ENCODE measurements around the gene CA10. TPM values are rescaled to one million over a fixed set of nuclear protein-coding genes. Genes with fewer than 3 reads are reported as not detected.

CA10 gene
- total and polyA plus RNA-seq, 2 of the 4 experiments (the other 2 are of a cell fraction), result not detected

DNA sequence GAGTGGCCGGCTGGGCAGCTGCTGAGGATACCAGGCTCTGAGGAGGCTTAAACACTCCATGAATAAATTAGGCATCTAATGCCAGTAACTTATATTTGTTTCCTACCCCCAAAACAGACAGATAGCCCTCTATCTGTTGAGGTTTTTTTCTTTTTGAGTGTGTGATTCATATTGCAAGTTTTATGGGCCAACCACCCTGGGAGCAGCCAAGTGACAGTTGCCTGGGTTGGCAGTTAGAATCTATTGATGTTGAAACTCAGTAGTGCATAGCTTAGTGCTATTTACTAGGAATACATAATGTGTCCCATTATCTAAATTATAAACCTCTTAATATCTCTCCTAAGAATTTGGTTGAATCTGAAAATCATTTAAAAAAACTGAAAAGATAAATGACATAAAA, 397.4 kb downstream of the CA10 start:
- no peak overlapping the region for H2BK20ac ChIP-seq (ENCODE audit: low read depth, low read length)
- H3K9me3 ChIP-seq (ENCODE audit: control insufficient read depth, insufficient read depth, low read length), result peaks cover 3% of the 10 kb centered on the region; the same call in 1 of the 2 replicates
- ChIA-PET CTCF (no interaction called here), POLR2A (ENCODE audit: unreplicated experiment) (no interaction called here)
- no peaks in the 10 kb centered on the region for H3K36me3 ChIP-seq (ENCODE audit: control insufficient read depth, insufficient read depth, low read length)
- H3K4me3 ChIP-seq (ENCODE audit: insufficient read depth, low read depth, low read length), result no peak overlapping the region
- intact Hi-C loops (cut with micrococcal nuclease) (no loop called here), dilution Hi-C loops (cut with HindIII; ENCODE audit: low sequenced_read_pairs, unreplicated experiment) (no loop called here), in situ Hi-C loops (cut with MboI; ENCODE audit: low sequenced_read_pairs) (no loop called here)
- no peak overlapping the region for H3K14ac ChIP-seq (replicated peaks; ENCODE audit: low read depth, low read length)
- DNase-seq (no peak), ATAC-seq (ENCODE audit: low read depth) (no peak)
- H4K20me1 ChIP-seq (ENCODE audit: insufficient read depth, low read length), result no peaks in the 10 kb centered on the region
- no peaks in the 10 kb centered on the region for H3K27me3 ChIP-seq (ENCODE audit: control insufficient read depth, insufficient read depth, low read length)
- H3K4ac ChIP-seq (ENCODE audit: low read depth, low read length), result no peak overlapping the region
- H3K56ac ChIP-seq (ENCODE audit: extremely low read depth, insufficient read depth, low read length), result no peak overlapping the region
- no peaks in the 10 kb centered on the region for H3K4me1 ChIP-seq (ENCODE audit: control insufficient read depth, insufficient read depth, low read length)
- no peak overlapping the region for H2AK5ac ChIP-seq (ENCODE audit: low read depth, low read length)
- H3K79me1 ChIP-seq (ENCODE audit: low read depth in 1 of 2, low read length in 2 of 2), result no peaks in the 10 kb centered on the region
- H2AFZ ChIP-seq (replicated peaks; ENCODE audit: low read length, poor library complexity), result no peak overlapping the region
- no peak overlapping the region for H3K23ac ChIP-seq (ENCODE audit: low read depth, low read length)
- H2BK120ac ChIP-seq (ENCODE audit: low read depth, low read length), result no peak overlapping the region
- no peak overlapping the region for H4K8ac ChIP-seq (ENCODE audit: low read depth in 2 of 2, low read length in 2 of 2)
- H3K18ac ChIP-seq (ENCODE audit: low read depth, low read length), result no peak overlapping the region
- no peak overlapping the region for H3K9ac ChIP-seq (ENCODE audit: low read depth, low read length)
- no peak overlapping the region for H4K5ac ChIP-seq (ENCODE audit: low read depth, low read length)
- no peaks in the 10 kb centered on the region for H3K9me1 ChIP-seq (ENCODE audit: insufficient read depth, low read length)
- no peak overlapping the region for H3K4me2 ChIP-seq (ENCODE audit: low read depth, low read length)
- H3K27ac ChIP-seq (ENCODE audit: insufficient read depth, low read length), result no peak overlapping the region
- WGBS, 2 experiments (ENCODE audit: extremely low coverage in 2 of 2, insufficient read length in 1 of 2), result no CpG with 5 or more reads among the region's 1 CpG
- H4K91ac ChIP-seq (ENCODE audit: insufficient read depth, low read depth, low read length), result no peak overlapping the region
- no TSS peak for BruUV-seq (replicated peaks)
- TF ChIP-seq FOS (IDR thresholded peaks at IDR 0.05; ENCODE audit: low read depth, low read length), result no peak
- TF ChIP-seq MAFK (IDR thresholded peaks at IDR 0.05; ENCODE audit: low read depth, low read length), result no peak
- no peak for TF ChIP-seq RFX5 (IDR thresholded peaks at IDR 0.05; ENCODE audit: low read depth, low read length)
- no peak for TF ChIP-seq USF2 (IDR thresholded peaks at IDR 0.05; ENCODE audit: low read depth, low read length)
- TF ChIP-seq NFE2L2 (IDR thresholded peaks at IDR 0.05; ENCODE audit: low read depth, low read length), result no peak
- no peak for TF ChIP-seq BHLHE40 (IDR thresholded peaks at IDR 0.05; ENCODE audit: low read depth, low read length)
- TF ChIP-seq RCOR1 (IDR thresholded peaks at IDR 0.05; ENCODE audit: insufficient replicate concordance, low read length), result no peak
- TF ChIP-seq ELK1 (IDR thresholded peaks at IDR 0.05; ENCODE audit: borderline replicate concordance, low read depth, low read length), result no peak
- TF ChIP-seq MAZ (IDR thresholded peaks at IDR 0.05; ENCODE audit: borderline replicate concordance, low read depth, low read length), result no peak
- no peak for TF ChIP-seq CTCF (conservative IDR thresholded peaks at IDR 0.05; ENCODE audit: low read depth, low read length)
- no peak for TF ChIP-seq CEBPB (IDR thresholded peaks at IDR 0.05; ENCODE audit: low read depth, low read length)
- TF ChIP-seq SMC3 (IDR thresholded peaks at IDR 0.05; ENCODE audit: low read depth, low read length), result no peak
- TF ChIP-seq CHD1 (IDR thresholded peaks at IDR 0.05; ENCODE audit: low read depth, low read length), result no peak
- no peak for TF ChIP-seq RAD21 (IDR thresholded peaks at IDR 0.05; ENCODE audit: low read length)
- TF ChIP-seq POLR2A (IDR thresholded peaks at IDR 0.05; ENCODE audit: low read depth, low read length), result no peak
- H2BK5ac ChIP-seq (ENCODE audit: low read depth, low read length, poor library complexity, severe bottlenecking), result no peak overlapping the region
- no peak overlapping the region for H2AK9ac ChIP-seq (replicated peaks; ENCODE audit: low read depth, low read length, poor library complexity)
- no peak overlapping the region for H2BK15ac ChIP-seq (ENCODE audit: low read depth, low read length)
